HG03103 (cell line): Measurements from ENCODE around the gene TIGD3.

Experiments
- ATAC-seq: cut with Tn5 transposase; IDR thresholded peaks from one replicate; pipeline ENCODE4 v1.9.1; 2021; ENCODE audit warnings: low read depth; ENCODE audit not compliant: unreplicated experiment

The TIGD3 gene

DNA sequence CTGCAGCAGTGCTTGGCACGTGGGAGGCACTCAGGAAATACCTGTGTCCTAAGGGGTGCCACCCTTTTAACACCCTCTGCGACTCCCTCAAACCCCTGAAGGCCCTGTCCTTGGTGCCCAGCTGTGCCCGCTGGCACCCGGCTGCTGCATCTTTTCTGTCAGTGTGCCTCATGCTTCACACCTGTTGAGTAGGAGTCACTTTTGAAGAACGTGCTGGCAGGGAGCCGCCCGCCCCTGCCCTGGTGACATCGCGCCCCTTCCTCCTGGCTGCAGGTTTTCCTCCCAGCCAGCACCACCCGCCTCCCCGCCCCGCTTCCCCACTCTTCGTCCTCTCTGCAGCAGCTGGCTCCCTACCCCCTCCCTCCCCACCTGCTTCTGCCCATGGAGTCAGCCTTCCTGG, 49.7 kb downstream of the TIGD3 start:
- no peak for ATAC-seq

DNA sequence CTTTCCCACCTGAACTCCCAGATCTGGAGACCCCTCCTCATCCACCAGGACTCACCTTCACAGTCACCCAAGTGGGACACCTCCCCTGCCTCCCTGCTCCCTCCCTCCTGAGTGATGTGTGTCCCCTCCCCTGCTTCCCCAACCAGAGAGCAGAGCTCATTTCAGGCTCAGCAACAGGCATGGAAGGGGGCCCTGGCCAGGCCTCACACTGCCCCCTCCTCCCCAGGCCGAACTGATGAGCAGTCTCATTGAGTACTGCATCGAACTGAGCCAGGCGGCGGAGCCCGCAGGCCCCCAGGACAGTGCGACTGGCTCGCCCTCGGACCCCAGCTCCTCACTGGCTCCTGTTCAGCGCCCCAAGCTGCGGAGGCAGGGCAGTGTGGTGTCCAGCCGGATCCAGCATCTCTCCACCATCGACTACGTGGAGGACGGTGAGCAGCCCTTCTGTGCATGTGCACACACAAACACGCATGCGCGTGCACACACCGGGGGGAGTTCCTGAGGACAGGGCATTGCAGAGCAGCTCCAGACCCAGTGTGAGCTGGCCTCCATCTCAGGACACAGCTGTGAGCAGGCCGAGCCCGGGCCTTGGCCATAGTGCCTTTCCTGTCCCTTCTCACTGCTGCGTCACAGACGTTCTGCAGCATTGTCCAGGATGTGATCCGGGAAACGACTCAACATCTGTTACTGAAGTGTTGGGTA, 50.2 kb downstream of the TIGD3 start:
- ATAC-seq, result no peak
